22Rv1 (cell line): ENCODE measurements around the gene SELPLG.

Source experiments
- ZFX ChIP-seq: fragments of 450-650 bp; IDR thresholded peaks from 2 replicates; pipeline ENCODE4 v1.6.1; 2017; ENCODE audit warnings: antibody characterized with exemption, borderline replicate concordance
- TF ChIP-seq, protein P1 (sequence below): fragments of 450-650 bp; IDR thresholded peaks from 2 replicates; pipeline ENCODE4 v1.5.1; 2017; ENCODE audit warnings: mild to moderate bottlenecking

DNA sequence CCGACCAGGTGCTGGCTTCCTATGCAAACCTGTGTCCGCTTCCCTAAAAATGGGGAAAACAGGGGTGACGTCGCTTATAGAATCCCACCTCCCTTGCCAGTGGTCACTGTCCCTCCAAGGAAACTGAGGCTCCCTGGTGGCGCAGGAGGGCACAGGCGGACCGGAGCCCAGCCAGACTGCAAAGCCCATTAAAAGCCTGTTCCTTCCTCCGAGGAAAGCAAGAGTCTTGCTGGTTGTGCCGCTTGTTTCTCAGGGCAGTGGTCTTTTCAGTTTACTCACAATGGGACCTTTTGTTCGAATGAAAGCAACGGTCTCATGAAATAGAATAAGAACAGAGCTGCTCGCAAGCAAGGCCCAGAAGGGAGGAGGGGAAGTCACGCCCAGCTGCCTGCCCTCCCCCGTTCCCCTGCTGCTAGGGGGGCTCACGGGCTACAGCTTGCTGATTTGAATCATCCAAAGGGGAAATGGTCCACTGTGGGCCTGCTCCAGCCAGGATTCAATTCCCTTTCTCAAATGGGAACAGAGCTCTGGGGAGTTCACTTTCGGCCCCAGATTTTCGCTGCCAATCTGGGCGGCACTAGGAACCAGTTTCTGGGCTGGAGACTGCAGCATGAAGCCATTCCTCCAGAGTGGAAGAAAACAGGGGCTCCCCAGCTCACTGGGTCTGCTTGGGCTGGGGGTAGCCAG, 4.6 kb upstream of the SELPLG start:
- TF ChIP-seq, protein P1, sequence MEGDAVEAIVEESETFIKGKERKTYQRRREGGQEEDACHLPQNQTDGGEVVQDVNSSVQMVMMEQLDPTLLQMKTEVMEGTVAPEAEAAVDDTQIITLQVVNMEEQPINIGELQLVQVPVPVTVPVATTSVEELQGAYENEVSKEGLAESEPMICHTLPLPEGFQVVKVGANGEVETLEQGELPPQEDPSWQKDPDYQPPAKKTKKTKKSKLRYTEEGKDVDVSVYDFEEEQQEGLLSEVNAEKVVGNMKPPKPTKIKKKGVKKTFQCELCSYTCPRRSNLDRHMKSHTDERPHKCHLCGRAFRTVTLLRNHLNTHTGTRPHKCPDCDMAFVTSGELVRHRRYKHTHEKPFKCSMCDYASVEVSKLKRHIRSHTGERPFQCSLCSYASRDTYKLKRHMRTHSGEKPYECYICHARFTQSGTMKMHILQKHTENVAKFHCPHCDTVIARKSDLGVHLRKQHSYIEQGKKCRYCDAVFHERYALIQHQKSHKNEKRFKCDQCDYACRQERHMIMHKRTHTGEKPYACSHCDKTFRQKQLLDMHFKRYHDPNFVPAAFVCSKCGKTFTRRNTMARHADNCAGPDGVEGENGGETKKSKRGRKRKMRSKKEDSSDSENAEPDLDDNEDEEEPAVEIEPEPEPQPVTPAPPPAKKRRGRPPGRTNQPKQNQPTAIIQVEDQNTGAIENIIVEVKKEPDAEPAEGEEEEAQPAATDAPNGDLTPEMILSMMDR = no peak
- no peak for TF ChIP-seq ZFX
